Erythroblast (primary cell): Measurements from ENCODE around the gene NTSR2.

ENCODE experiments used
- GATA1 ChIP-seq: IDR thresholded peaks from 2 replicates; pipeline ENCODE4 v1.6.1; 2011; ENCODE audit warnings: low read depth, mild to moderate bottlenecking, control low read depth, low read length, moderate library complexity
- POLR2A ChIP-seq: IDR thresholded peaks from 2 replicates; pipeline ENCODE4 v1.6.1; 2011; ENCODE audit warnings: mild to moderate bottlenecking, low read length

DNA sequence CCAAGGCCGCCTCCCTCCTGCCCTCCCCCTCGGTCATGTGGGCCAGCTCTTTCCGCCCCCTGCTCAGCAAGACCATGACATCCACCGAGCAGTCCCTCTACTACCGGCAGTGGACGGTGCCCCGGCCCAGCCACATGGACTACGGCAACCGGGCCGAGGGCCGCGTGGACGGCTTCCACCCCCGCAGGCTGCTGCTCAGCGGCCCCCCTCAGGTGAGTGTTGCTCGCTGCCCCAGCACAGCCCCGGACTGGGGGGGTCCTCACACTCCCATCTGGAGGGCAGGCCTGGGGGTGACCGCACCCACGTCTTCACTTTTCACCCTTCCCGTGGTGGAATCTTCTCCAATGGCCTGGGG, 51.3 kb downstream of the NTSR2 start:
- TF ChIP-seq POLR2A (no peak), GATA1 (no peak)
